Measurements from ENCODE around the gene AKAP12. TPM values are rescaled to one million over a fixed set of nuclear protein-coding genes. Genes with fewer than 3 reads are reported as not detected.
"Not testable (repeated sequence)": the region's sequence is repeated elsewhere in the genome, so short reads cannot be mapped to it uniquely, and the experiment has no call there.

Gene AKAP12
- total RNA-seq, 1 donor from 2014 or later: 15.1 TPM

- intact Hi-C loops (cut with micrococcal nuclease): no loop called here
- DNase-seq (no peak), ATAC-seq (no peak)
Measured at GRCh38 chr6:151353795-151354194, 114.0 kb downstream of the AKAP12 start.

GRCh38 chr6:151356983-151357382, 117.2 kb downstream of the AKAP12 start:
- ATAC-seq; intact Hi-C loops (cut with micrococcal nuclease); DNase-seq: not testable (repeated sequence)

- DNase-seq (no peak), ATAC-seq (no peak)
- intact Hi-C loops (cut with micrococcal nuclease): no loop called here
Measured at GRCh38 chr6:151357758-151358436, 118.1 kb downstream of the AKAP12 start.

- DNase-seq (no peak), ATAC-seq (no peak)
- intact Hi-C loops (cut with micrococcal nuclease): no loop called here
Measured at GRCh38 chr6:151358475-151358874, 118.7 kb downstream of the AKAP12 start.

GRCh38 chr6:151359486-151359885, 119.7 kb downstream of the AKAP12 start:
- DNase-seq (no peak), ATAC-seq (no peak)
- intact Hi-C loops (cut with micrococcal nuclease): no loop called here

- no peak for ATAC-seq
- intact Hi-C loops (cut with micrococcal nuclease): no loop called here
- DNase-seq: no peak
Measured at GRCh38 chr6:151365233-151365632, 125.5 kb downstream of the AKAP12 start.

GRCh38 chr6:151370509-151371078, 130.8 kb downstream of the AKAP12 start:
- intact Hi-C loops (cut with micrococcal nuclease): no loop called here
- ATAC-seq: no peak
- DNase-seq: no peak

- DNase-seq: no peak
- intact Hi-C loops (cut with micrococcal nuclease): no loop called here
- ATAC-seq: no peak
Measured at GRCh38 chr6:151372164-151372563, 132.4 kb downstream of the AKAP12 start.

GRCh38 chr6:151374036-151374683, 134.4 kb downstream of the AKAP12 start:
- DNase-seq: no peak
- intact Hi-C loops (cut with micrococcal nuclease): no loop called here
- ATAC-seq: peak; percentile 65

- ATAC-seq: no peak
Measured at GRCh38 chr6:151375833-151376232, 136.1 kb downstream of the AKAP12 start.

GRCh38 chr6:151376440-151376839, 136.7 kb downstream of the AKAP12 start:
- no peak for DNase-seq
- intact Hi-C loops (cut with micrococcal nuclease): no loop called here
- no peak for ATAC-seq

More at GRCh38 chr6:151375833-151376232, 136.1 kb downstream of the AKAP12 start:
- intact Hi-C loops (cut with micrococcal nuclease): no loop called here
- DNase-seq: no peak

- ATAC-seq: no peak
- intact Hi-C loops (cut with micrococcal nuclease): no loop called here
Measured at GRCh38 chr6:151377095-151377494, 137.3 kb downstream of the AKAP12 start.

GRCh38 chr6:151379933-151380847, 140.4 kb downstream of the AKAP12 start:
- intact Hi-C loops (cut with micrococcal nuclease): no loop called here
- DNase-seq: no peak
- peak; percentile 58 for ATAC-seq

More at GRCh38 chr6:151377095-151377494, 137.3 kb downstream of the AKAP12 start:
- no peak for DNase-seq

GRCh38 chr6:151380848-151381205, 141.1 kb downstream of the AKAP12 start:
- no peak for ATAC-seq
- no peak for DNase-seq
- intact Hi-C loops (cut with micrococcal nuclease): no loop called here

GRCh38 chr6:151381722-151382121, 142.0 kb downstream of the AKAP12 start:
- intact Hi-C loops (cut with micrococcal nuclease): no loop called here
- ATAC-seq (no peak), DNase-seq (no peak)

- DNase-seq; ATAC-seq; intact Hi-C loops (cut with micrococcal nuclease): not testable (repeated sequence)
Measured at GRCh38 chr6:151382631-151383030, 142.9 kb downstream of the AKAP12 start.

- ATAC-seq: no peak
- no peak for DNase-seq
- intact Hi-C loops (cut with micrococcal nuclease): no loop called here
Measured at GRCh38 chr6:151384151-151384550, 144.4 kb downstream of the AKAP12 start.

- DNase-seq (no peak), ATAC-seq (no peak)
- intact Hi-C loops (cut with micrococcal nuclease): no loop called here
Measured at GRCh38 chr6:151385177-151385576, 145.4 kb downstream of the AKAP12 start.

GRCh38 chr6:151387175-151387970, 147.6 kb downstream of the AKAP12 start:
- intact Hi-C loops (cut with micrococcal nuclease): no loop called here
- ATAC-seq (no peak), DNase-seq (no peak)
